Limb (tissue), 2 donors: ENCODE measurements around the gene KAT2B.
A peak's percentile ranks its signal among the peaks of the same experiment; 100 is the strongest.

Experiments used
- DNase-seq, 2 donors: peaks; one replicate each; pipeline ENCODE4 v3.0.0-alpha.2; 2016; ENCODE audit errors: extremely low spot score in 2 of 2

KAT2B gene

DNA sequence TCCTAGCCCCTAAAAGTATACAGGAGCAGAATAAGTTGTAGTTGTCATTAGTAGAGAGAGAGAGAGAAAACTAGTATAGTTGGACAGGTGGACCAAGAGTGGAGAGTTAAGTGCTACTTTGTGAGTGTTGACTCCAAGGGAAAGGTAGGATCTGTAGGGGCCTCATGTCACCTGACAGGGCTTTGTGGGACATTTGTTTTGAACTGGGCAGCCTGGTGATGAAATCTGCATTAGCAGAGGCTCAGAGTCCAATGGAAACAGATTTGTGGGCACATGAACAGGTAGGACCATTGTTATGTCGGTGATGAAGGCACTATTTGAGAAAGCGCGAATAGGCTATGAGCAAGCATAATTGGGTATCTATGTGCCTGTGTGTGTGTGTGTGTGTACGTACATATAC lies 102.3 kb downstream of the KAT2B start:
- no peak for DNase-seq

DNA sequence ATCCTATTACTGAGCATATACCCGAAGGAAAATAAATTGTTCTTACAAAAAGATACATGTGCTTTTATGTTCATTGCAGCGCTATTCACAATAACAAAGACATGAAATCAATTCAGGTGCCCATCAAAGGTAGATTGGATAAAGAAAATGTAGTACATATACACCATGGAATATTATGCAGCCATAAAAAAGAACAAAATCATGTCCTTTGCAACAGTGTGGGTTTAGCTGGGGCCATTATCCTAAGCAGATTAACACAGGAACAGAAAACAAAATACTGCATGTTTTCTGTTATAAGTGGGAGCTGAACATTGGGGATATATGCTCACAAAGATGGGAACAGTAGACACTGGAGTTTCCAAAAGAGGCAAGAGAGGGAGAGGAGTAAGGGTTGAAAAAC lies 103.3 kb downstream of the KAT2B start:
- DNase-seq = no peak

DNA sequence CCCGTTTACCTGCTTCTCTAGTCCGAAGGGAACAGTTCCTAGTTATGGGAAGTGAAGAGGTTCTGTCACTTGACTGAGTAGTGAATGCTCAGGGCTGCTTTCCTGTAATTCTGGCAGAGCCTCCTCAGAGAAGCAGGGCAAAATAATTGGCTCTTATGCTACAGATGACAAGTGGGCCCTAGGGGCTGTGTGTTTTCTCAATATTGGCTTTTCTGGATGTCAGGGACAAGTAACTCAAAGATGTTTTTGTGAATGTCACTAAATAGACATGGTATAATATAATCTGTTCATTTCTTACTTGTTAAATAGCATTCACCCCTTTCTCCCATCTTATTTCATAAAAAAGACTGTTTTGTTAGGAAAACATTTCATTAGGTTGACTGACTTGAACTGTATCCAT lies 105.6 kb downstream of the KAT2B start:
- no peak for DNase-seq

GRCh38 chr3:20146301-20146700 lies 106.1 kb downstream of the KAT2B start:
- no peak for DNase-seq

- DNase-seq = no peak
Observed at GRCh38 chr3:20147361-20147760, 107.1 kb downstream of the KAT2B start.

- DNase-seq = no peak
Observed at GRCh38 chr3:20148466-20148865, 108.2 kb downstream of the KAT2B start.

GRCh38 chr3:20154078-20154477 lies 113.8 kb downstream of the KAT2B start:
- no peak for DNase-seq

DNA sequence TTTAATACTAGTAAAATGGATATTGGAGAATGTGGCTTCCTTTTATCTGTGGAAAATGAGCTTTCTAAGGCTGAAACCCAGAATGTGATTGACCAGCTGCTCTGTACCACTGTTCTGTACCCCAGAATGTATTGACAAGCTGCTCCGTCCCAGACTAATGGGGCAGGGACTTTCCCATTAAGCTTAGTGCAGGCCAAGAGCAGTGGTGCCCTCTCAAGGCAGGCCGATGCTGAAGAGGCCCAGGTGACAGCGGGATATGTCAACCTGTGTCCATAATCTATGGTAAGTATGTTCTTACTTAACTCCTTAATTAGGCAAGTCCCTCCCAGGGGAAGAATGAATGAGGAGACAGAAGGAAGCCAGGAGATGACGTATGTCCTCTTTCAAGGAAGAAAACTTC lies 114.7 kb downstream of the KAT2B start:
- no peak for DNase-seq

GRCh38 chr3:20160230-20160629 lies 120.0 kb downstream of the KAT2B start:
- DNase-seq = no peak

DNA sequence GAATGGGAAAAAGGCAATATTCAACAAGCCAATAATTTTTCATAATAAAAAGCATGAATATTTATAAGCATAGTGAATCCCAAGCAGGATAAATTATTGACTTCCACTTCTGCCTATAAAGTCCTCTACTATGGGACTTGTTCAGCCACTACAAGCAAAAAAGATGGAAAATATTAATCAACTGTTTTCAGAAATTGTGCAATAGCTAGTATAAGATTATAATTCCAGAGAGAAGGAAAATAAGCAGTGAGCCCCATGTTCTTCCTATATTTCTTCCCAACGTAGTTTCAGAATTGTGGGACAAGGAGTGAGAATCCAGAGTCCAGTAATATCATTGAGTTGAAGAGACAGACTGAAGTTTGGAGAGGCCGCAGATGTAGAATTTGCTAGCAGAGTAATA lies 121.5 kb downstream of the KAT2B start:
- DNase-seq = no peak

- DNase-seq = no peak
Observed at GRCh38 chr3:20173844-20174410, 133.7 kb downstream of the KAT2B start.

DNA sequence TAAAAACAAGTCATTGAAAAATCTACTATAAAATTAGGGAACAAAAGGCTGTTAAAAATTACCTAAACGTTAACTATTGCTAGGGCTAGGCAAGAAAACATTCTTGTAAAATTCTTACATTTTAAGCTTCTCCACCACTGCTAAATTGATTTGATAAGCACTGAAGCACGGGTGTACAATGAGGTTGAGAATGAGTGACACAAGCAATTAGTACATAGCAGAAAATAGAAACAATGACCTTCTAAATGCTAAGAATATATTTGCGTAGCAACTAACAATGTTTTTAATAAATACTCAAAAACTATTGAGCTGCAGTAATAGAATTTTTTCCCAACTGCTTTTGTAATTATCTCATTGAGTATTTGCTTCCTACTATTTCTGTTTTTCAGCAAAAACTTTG lies 141.0 kb downstream of the KAT2B start:
- no peak for DNase-seq

DNA sequence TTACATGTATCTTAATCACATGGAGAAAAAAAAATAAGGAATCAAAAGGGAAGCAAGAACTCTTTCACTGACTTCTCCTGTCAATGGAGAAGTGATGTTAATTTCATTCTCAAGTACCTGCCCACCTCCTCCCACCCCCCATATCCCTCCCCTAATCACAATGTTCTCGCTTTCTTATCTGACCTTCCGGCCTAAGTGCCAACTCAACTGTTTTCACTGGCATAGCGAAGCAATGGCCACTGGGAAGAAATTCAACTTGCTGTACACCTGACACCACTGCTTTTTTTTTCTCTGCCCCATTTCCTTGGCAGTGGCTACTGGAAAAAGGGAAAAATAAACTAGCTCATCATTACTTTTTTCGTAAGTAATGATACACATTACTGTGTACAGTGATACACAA lies 142.0 kb downstream of the KAT2B start:
- no peak for DNase-seq

DNA sequence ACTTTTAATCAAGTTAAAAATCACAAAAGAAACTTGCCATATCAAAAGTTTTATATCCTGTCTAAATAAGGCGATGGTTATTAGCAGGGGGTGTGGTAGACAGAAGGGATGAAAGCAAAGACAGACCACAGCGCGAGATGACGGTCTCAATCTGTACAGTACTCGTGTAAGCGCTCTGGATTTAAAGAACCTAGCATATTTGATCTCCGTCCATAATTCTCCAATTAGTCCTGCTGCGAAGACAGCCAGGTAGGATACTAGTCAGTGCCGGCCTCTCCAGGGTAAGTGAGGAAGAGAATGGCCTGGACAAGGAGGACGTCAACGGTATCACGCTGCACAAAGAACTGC lies 145.1 kb downstream of the KAT2B start:
- DNase-seq = no peak

DNA sequence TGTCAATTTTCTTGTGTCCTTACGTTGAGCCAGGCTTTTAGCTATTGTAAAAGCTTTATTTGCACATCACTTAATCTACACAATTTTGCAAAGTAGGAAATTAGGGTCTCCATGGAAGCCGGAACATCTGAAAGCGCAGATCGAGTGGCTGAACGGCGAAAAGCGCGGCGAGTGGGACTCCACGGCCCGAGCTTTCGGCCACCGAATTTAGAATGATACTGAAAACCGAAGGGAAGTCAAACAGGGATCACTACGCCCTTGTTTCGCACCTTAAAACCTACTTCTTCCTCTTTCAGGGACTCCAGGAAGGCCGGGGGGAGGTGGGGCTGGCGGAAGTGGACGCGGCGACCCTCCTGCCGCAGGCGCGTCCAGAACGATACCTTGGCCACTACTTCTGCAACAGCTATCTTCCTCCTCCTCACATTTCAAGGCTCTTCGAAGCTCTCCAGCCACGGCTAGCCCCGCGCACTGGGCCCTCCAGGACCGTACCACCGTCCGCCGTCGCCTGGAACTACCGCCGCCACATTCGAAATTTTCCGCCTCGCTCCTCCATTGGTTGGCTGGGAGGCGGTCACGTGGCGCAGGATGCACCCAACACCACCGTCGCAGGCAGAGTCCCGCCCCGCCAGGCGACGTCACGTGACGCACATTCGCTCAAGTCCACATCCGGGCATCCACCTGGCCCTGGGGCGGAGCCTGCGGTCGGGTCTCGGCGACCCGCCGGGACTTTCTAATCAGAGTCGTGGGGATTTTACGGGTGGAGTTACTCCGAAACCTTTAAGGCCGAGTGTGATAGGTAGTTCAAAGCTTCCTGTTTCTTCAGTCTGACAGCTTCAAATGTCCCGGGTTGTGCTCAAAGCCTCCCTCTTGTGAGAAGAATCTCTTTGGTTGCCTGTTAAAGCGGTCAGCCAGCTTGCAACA lies 145.7 kb downstream of the KAT2B start, which contains the start of gene SGO1:
TSS of gene SGO1 (minus strand) at position 528 of the 921 bp plus-strand sequence. CDS start 2,179 bp downstream, outside the sequence.
- peak; percentile 97 to 99 for DNase-seq

DNA sequence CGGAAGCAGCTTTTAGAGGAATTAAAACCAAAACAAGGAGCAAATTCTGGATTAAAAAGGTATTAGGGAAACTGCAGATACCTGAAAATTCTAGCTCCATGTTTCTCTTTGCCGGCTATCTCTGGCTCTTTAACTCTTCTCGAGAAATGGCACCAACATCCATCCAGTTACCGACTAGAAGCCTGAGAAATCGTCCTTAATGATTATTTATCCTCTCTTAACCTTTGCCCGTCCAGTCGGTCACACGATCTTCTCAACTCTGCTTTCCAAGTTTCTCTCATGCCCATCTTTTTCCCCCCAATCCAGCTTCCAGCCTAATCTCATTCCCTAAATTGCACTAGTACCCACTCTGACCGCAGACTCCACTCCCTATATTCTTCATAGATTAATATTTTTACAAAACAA lies 146.4 kb downstream of the KAT2B start:
- DNase-seq = peak in 1 of 2 donors; percentile 32

GRCh38 chr3:20190991-20191390 lies 150.7 kb downstream of the KAT2B start:
- no peak for DNase-seq

DNA sequence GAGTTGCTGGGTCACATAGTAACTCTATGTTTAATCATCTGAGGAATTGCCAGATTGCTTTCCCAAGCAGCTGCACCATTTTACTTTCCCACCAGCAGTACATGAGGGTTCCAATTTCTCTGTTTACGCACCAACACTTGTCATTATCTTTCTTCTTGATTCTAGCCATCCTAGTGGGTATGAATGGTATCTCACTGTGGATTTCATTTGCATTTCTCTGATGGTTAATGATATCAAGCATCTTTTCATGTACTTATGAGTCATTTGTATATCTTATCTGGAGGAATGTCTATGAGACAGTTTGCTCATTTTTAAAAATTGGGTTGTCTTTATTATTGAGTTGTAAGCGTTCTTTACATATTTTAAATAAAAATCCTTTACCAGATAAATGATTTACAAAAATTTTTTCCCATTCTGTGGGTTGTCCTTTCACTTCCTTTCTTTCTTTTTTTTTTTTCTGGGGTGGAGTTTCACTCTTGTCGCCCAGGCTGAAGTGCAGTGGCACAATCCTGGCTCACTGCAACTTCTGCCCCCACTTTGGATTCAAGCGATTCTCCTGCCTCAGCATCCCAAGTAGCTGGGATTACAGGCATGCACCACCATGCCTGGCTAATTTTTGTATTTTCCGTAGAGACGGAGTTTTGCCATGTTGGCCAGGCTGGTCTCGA lies 154.7 kb downstream of the KAT2B start:
- DNase-seq = no peak

DNA sequence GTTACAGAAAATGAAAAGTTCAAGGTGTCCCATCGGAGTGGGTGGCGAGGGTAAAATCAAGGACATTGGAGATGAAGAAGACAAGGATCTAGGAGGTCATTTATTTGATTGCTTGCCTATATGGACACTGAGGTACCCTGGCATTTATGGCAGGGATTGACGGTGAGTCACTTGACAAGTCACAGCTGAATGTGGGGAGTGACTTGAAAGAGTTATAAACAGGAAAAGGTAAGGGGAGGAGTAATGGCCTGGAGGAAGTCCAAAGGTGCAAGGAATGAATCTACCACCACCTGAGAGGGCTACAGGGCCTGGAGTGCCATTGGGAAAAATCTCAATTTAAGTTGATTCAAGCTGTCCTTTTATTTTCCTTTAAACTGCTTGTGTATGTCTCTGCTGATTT lies 157.5 kb downstream of the KAT2B start:
- DNase-seq = no peak

GRCh38 chr3:20201143-20201542 lies 160.9 kb downstream of the KAT2B start:
- DNase-seq = no peak
